HL-60 (cell line): ENCODE results near the gene KMT2A.

Experiments
- GABPA ChIP-seq: IDR thresholded peaks from 2 replicates; pipeline ENCODE4 v1.6.1; 2012; ENCODE audit warnings: low read depth
- POLR2AphosphoS5 ChIP-seq: IDR thresholded peaks from 2 replicates; pipeline ENCODE4 v1.6.1; 2012; ENCODE audit warnings: low read depth
- TF ChIP-seq, protein P1 (sequence below): IDR thresholded peaks from one replicate; pipeline ENCODE4 v1.5.1; 2011; ENCODE audit warnings: low read length, control low read depth, inconsistent platforms; ENCODE audit not compliant: insufficient read depth
- TF ChIP-seq, protein P2 (sequence below): IDR thresholded peaks from 2 replicates; pipeline ENCODE4 v1.6.1; 2012; ENCODE audit warnings: low read depth; ENCODE audit not compliant: insufficient replicate concordance

GRCh38 chr11:118476676-118477075 lies 40.4 kb downstream of the KMT2A start:
- TF ChIP-seq, protein P1, sequence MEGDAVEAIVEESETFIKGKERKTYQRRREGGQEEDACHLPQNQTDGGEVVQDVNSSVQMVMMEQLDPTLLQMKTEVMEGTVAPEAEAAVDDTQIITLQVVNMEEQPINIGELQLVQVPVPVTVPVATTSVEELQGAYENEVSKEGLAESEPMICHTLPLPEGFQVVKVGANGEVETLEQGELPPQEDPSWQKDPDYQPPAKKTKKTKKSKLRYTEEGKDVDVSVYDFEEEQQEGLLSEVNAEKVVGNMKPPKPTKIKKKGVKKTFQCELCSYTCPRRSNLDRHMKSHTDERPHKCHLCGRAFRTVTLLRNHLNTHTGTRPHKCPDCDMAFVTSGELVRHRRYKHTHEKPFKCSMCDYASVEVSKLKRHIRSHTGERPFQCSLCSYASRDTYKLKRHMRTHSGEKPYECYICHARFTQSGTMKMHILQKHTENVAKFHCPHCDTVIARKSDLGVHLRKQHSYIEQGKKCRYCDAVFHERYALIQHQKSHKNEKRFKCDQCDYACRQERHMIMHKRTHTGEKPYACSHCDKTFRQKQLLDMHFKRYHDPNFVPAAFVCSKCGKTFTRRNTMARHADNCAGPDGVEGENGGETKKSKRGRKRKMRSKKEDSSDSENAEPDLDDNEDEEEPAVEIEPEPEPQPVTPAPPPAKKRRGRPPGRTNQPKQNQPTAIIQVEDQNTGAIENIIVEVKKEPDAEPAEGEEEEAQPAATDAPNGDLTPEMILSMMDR = no peak
- TF ChIP-seq POLR2AphosphoS5 (no peak), GABPA (no peak)
- TF ChIP-seq, protein P2, sequence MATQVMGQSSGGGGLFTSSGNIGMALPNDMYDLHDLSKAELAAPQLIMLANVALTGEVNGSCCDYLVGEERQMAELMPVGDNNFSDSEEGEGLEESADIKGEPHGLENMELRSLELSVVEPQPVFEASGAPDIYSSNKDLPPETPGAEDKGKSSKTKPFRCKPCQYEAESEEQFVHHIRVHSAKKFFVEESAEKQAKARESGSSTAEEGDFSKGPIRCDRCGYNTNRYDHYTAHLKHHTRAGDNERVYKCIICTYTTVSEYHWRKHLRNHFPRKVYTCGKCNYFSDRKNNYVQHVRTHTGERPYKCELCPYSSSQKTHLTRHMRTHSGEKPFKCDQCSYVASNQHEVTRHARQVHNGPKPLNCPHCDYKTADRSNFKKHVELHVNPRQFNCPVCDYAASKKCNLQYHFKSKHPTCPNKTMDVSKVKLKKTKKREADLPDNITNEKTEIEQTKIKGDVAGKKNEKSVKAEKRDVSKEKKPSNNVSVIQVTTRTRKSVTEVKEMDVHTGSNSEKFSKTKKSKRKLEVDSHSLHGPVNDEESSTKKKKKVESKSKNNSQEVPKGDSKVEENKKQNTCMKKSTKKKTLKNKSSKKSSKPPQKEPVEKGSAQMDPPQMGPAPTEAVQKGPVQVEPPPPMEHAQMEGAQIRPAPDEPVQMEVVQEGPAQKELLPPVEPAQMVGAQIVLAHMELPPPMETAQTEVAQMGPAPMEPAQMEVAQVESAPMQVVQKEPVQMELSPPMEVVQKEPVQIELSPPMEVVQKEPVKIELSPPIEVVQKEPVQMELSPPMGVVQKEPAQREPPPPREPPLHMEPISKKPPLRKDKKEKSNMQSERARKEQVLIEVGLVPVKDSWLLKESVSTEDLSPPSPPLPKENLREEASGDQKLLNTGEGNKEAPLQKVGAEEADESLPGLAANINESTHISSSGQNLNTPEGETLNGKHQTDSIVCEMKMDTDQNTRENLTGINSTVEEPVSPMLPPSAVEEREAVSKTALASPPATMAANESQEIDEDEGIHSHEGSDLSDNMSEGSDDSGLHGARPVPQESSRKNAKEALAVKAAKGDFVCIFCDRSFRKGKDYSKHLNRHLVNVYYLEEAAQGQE = no peak
